Muscle of leg (tissue), 11 donors: ENCODE results near the gene PTGS1. TPM values are rescaled to one million over a fixed set of nuclear protein-coding genes. Genes with fewer than 3 reads are reported as not detected.
A peak's percentile ranks its signal among the peaks of the same experiment; 100 is the strongest.

Experiments used
- DNase-seq: peaks from one replicate; pipeline ENCODE4 v3.0.0; 2013
- H3K27ac ChIP-seq: one replicate; pipeline ENCODE4 v1.5.1; 2013; ENCODE audit warnings: mild to moderate bottlenecking, low read length, control low read depth
- H3K27me3 ChIP-seq: one replicate; pipeline ENCODE4 v1.6.1; 2013; ENCODE audit warnings: low read length; ENCODE audit not compliant: control insufficient read depth, insufficient read depth
- H3K36me3 ChIP-seq: one replicate; pipeline ENCODE4 v1.6.1; 2013; ENCODE audit warnings: low read length; ENCODE audit not compliant: control insufficient read depth, insufficient read depth
- H3K4me1 ChIP-seq: one replicate; pipeline ENCODE4 v1.6.1; 2013; ENCODE audit warnings: low read length; ENCODE audit not compliant: control insufficient read depth, insufficient read depth
- H3K4me3 ChIP-seq: one replicate; pipeline ENCODE4 v1.5.1; 2013; ENCODE audit warnings: low read length, control low read depth
- H3K9me3 ChIP-seq: replicated peaks from 2 replicates; pipeline ENCODE4 v1.6.1; 2013; ENCODE audit warnings: low read depth, low read length; ENCODE audit not compliant: control insufficient read depth
- WGBS: methylation state at CpG from one replicate; pipeline ENCODE4 v1.1.5; 2013; ENCODE audit warnings: missing lambda C conversion rate; ENCODE audit not compliant: insufficient coverage; 5-methylcytosine and 5-hydroxymethylcytosine counted together
- polyA plus RNA-seq, 8 donors: library from polyadenylated mRNA; unstranded; fragments of 120-200 nt; gene quantifications; one replicate each; pipeline versions ENCODE4 v1.2.1 to v1.2.3, GENCODE V29; 2013; ENCODE audit warnings: inconsistent platforms in 1 of 8, low replicate concordance in 1 of 8; ENCODE audit not compliant: insufficient read length in 8 of 8, insufficient read depth in 1 of 8
- total RNA-seq: library from RNA; stranded (reverse); fragments of 120-200 nt; gene quantifications from one replicate; pipeline ENCODE4 v1.2.4, GENCODE V29; 2013

Gene PTGS1
- total and polyA plus RNA-seq, 9 donors = 2.7 to 8.0 (median 3.5) TPM

- Histone ChIP-seq H3K27ac (peak overlapping the region; percentile 87), H3K36me3 (no peaks in the 10 kb centered on the region), H3K4me1 (peaks cover 29% of the 10 kb centered on the region), H3K9me3 (no peaks in the 10 kb centered on the region), H3K27me3 (no peaks in the 10 kb centered on the region), H3K4me3 (no peak overlapping the region)
- DNase-seq = no peak
- WGBS = 83% methylated on average over 7 of the region's 8 CpGs
Measured at GRCh38 chr9:122393284-122393983, 22.6 kb downstream of the PTGS1 start.

- Histone ChIP-seq H3K27ac (peak overlapping the region; percentile 87), H3K36me3 (no peaks in the 10 kb centered on the region), H3K9me3 (no peaks in the 10 kb centered on the region), H3K27me3 (no peaks in the 10 kb centered on the region), H3K4me3 (no peak overlapping the region), H3K4me1 (peaks cover 29% of the 10 kb centered on the region)
- 12% methylated on average over 5 of the region's 9 CpGs for WGBS
- DNase-seq = peak; percentile 93
Measured at GRCh38 chr9:122394265-122395125, 23.7 kb downstream of the PTGS1 start.

- no CpG with 5 or more reads among the region's 2 CpGs for WGBS
- no peak for DNase-seq
- no peak overlapping the region for H3K27ac ChIP-seq
Measured at GRCh38 chr9:122396614-122397148, 25.9 kb downstream of the PTGS1 start.

GRCh38 chr9:122397749-122398148 is 26.9 kb downstream of the PTGS1 start:
- no peak overlapping the region for H3K4me3 ChIP-seq
- no peaks in the 10 kb centered on the region for H3K27me3 ChIP-seq
- H3K27ac ChIP-seq = no peak overlapping the region
- no CpG with 5 or more reads among the region's 2 CpGs for whole genome bisulfite sequencing
- no peaks in the 10 kb centered on the region for H3K36me3 ChIP-seq
- H3K9me3 ChIP-seq = no peaks in the 10 kb centered on the region
- H3K4me1 ChIP-seq = peaks cover 22% of the 10 kb centered on the region
- DNase-seq = no peak

More at GRCh38 chr9:122396614-122397148, 25.9 kb downstream of the PTGS1 start:
- H3K27me3 ChIP-seq = no peaks in the 10 kb centered on the region
- H3K9me3 ChIP-seq = no peaks in the 10 kb centered on the region
- no peaks in the 10 kb centered on the region for H3K36me3 ChIP-seq
- H3K4me3 ChIP-seq = no peak overlapping the region
- H3K4me1 ChIP-seq = peaks cover 22% of the 10 kb centered on the region

GRCh38 chr9:122398371-122398924 is 27.6 kb downstream of the PTGS1 start:
- Histone ChIP-seq H3K27me3 (no peaks in the 10 kb centered on the region), H3K4me1 (peaks cover 16% of the 10 kb centered on the region), H3K9me3 (no peaks in the 10 kb centered on the region), H3K27ac (no peak overlapping the region), H3K36me3 (no peaks in the 10 kb centered on the region), H3K4me3 (no peak overlapping the region)
- DNase-seq = no peak
- WGBS = 68% methylated on average over 3 of the region's 3 CpGs

- no peak for DNase-seq
- Histone ChIP-seq H3K9me3 (no peaks in the 10 kb centered on the region), H3K27me3 (no peaks in the 10 kb centered on the region), H3K4me3 (no peak overlapping the region), H3K27ac (no peak overlapping the region), H3K36me3 (no peaks in the 10 kb centered on the region), H3K4me1 (no peaks in the 10 kb centered on the region)
- WGBS = no CpG with 5 or more reads among the region's 8 CpGs
Measured at GRCh38 chr9:122401896-122402295, 31.1 kb downstream of the PTGS1 start.

- DNase-seq = peak; percentile 34
- 49% methylated on average over 3 of the region's 3 CpGs for WGBS
- Histone ChIP-seq H3K27ac (no peak overlapping the region), H3K27me3 (no peaks in the 10 kb centered on the region), H3K4me1 (no peaks in the 10 kb centered on the region), H3K4me3 (no peak overlapping the region), H3K36me3 (no peaks in the 10 kb centered on the region), H3K9me3 (no peaks in the 10 kb centered on the region)
Measured at GRCh38 chr9:122402403-122402871, 31.6 kb downstream of the PTGS1 start.

GRCh38 chr9:122402874-122403273 is 32.0 kb downstream of the PTGS1 start:
- H3K4me3 ChIP-seq = no peak overlapping the region
- H3K36me3 ChIP-seq = no peaks in the 10 kb centered on the region
- H3K4me1 ChIP-seq = no peaks in the 10 kb centered on the region
- H3K27me3 ChIP-seq = no peaks in the 10 kb centered on the region
- 100% methylated on average over 2 of the region's 3 CpGs for WGBS
- no peak overlapping the region for H3K27ac ChIP-seq
- H3K9me3 ChIP-seq = no peaks in the 10 kb centered on the region
- no peak for DNase-seq

- WGBS = 59% methylated on average over 3 of the region's 6 CpGs
- DNase-seq = no peak
Measured at GRCh38 chr9:122403381-122404000, 32.7 kb downstream of the PTGS1 start.

More at GRCh38 chr9:122403381-122404000, 32.7 kb downstream of the PTGS1 start:
- Histone ChIP-seq H3K9me3 (no peaks in the 10 kb centered on the region), H3K27me3 (no peaks in the 10 kb centered on the region), H3K4me1 (no peaks in the 10 kb centered on the region), H3K4me3 (no peak overlapping the region), H3K27ac (no peak overlapping the region), H3K36me3 (no peaks in the 10 kb centered on the region)
